ENCODE data around the gene ABO. TPM values are rescaled to one million over a fixed set of nuclear protein-coding genes. Genes with fewer than 3 reads are reported as not detected.

Gene ABO
- total RNA-seq, 1 experiment from 2014 or later, result 2.8 TPM

GRCh38 chr9:133250741-133251170 lies 24.2 kb downstream of the ABO start:
- Mint-ChIP-seq H3K27me3 (ENCODE audit: unreplicated experiment) (no peaks in the 10 kb centered on the region), H3K4me3 (ENCODE audit: low read depth, unreplicated experiment) (no peak overlapping the region), H3K9me3 (ENCODE audit: low read depth, unreplicated experiment) (no peaks in the 10 kb centered on the region), H3K4me1 (ENCODE audit: low read depth, unreplicated experiment) (peaks cover 15% of the 10 kb centered on the region), H3K27ac (ENCODE audit: unreplicated experiment) (no peak overlapping the region), H3K36me3 (ENCODE audit: insufficient read depth, unreplicated experiment) (peaks cover 4% of the 10 kb centered on the region)
- BruUV-seq (replicated peaks), result no TSS peak
- intact Hi-C loops (cut with micrococcal nuclease; ENCODE audit: unreplicated experiment), result no loop called here
- peak; percentile 34 for DNase-seq
- no peak for TF ChIP-seq CTCF (IDR thresholded peaks at IDR 0.05; ENCODE audit: unreplicated experiment)
- CTCF ChIA-PET, result no interaction called here

- Mint-ChIP-seq H3K36me3 (ENCODE audit: insufficient read depth, unreplicated experiment) (peaks cover 4% of the 10 kb centered on the region), H3K4me3 (ENCODE audit: low read depth, unreplicated experiment) (no peak overlapping the region), H3K27ac (ENCODE audit: unreplicated experiment) (no peak overlapping the region), H3K9me3 (ENCODE audit: low read depth, unreplicated experiment) (no peaks in the 10 kb centered on the region), H3K27me3 (ENCODE audit: unreplicated experiment) (no peaks in the 10 kb centered on the region), H3K4me1 (ENCODE audit: low read depth, unreplicated experiment) (peaks cover 15% of the 10 kb centered on the region)
- TF ChIP-seq CTCF (IDR thresholded peaks at IDR 0.05; ENCODE audit: unreplicated experiment), result no peak
- no TSS peak for BruUV-seq (replicated peaks)
- CTCF ChIA-PET, result interaction anchor here (0.7 kb wide), 1 partner anchor 893 kb away, joined by 3 read pairs; no protein-coding TSS in a partner anchor
- DNase-seq, result no peak
- intact Hi-C loops (cut with micrococcal nuclease; ENCODE audit: unreplicated experiment), result no loop called here
Observed at GRCh38 chr9:133249337-133249736, 25.7 kb downstream of the ABO start.

GRCh38 chr9:133248726-133249295 lies 26.2 kb downstream of the ABO start:
- no peak overlapping the region for H3K27ac Mint-ChIP-seq (ENCODE audit: unreplicated experiment)
- H3K27me3 Mint-ChIP-seq (ENCODE audit: unreplicated experiment), result no peaks in the 10 kb centered on the region
- CTCF ChIA-PET, result interaction anchor here (0.7 kb wide), 1 partner anchor 892 kb away, joined by 3 read pairs; no protein-coding TSS in a partner anchor
- H3K4me1 Mint-ChIP-seq (ENCODE audit: low read depth, unreplicated experiment), result peaks cover 15% of the 10 kb centered on the region
- DNase-seq, result no peak
- intact Hi-C loops (cut with micrococcal nuclease; ENCODE audit: unreplicated experiment), result no loop called here
- H3K9me3 Mint-ChIP-seq (ENCODE audit: low read depth, unreplicated experiment), result no peaks in the 10 kb centered on the region
- H3K36me3 Mint-ChIP-seq (ENCODE audit: insufficient read depth, unreplicated experiment), result peaks cover 4% of the 10 kb centered on the region
- no peak overlapping the region for H3K4me3 Mint-ChIP-seq (ENCODE audit: low read depth, unreplicated experiment)
- no TSS peak for BruUV-seq (replicated peaks)
- no peak for TF ChIP-seq CTCF (IDR thresholded peaks at IDR 0.05; ENCODE audit: unreplicated experiment)

- H3K9me3 Mint-ChIP-seq (ENCODE audit: low read depth, unreplicated experiment), result no peaks in the 10 kb centered on the region
- CTCF ChIA-PET, result no interaction called here
- no peak for DNase-seq
- H3K27ac Mint-ChIP-seq (ENCODE audit: unreplicated experiment), result no peak overlapping the region
- H3K4me1 Mint-ChIP-seq (ENCODE audit: low read depth, unreplicated experiment), result peaks cover 15% of the 10 kb centered on the region
- intact Hi-C loops (cut with micrococcal nuclease; ENCODE audit: unreplicated experiment), result no loop called here
- peaks cover 4% of the 10 kb centered on the region for H3K36me3 Mint-ChIP-seq (ENCODE audit: insufficient read depth, unreplicated experiment)
- H3K4me3 Mint-ChIP-seq (ENCODE audit: low read depth, unreplicated experiment), result no peak overlapping the region
- BruUV-seq (replicated peaks), result no TSS peak
- TF ChIP-seq CTCF (IDR thresholded peaks at IDR 0.05; ENCODE audit: unreplicated experiment), result no peak
- no peaks in the 10 kb centered on the region for H3K27me3 Mint-ChIP-seq (ENCODE audit: unreplicated experiment)
Observed at GRCh38 chr9:133247632-133248031, 27.4 kb downstream of the ABO start.

All from Calu3 (cell line).